NCI-H2227 (cell line): ENCODE results near the gene ACTN2.
"Not testable (repeated sequence)": the region's sequence is repeated elsewhere in the genome, so short reads cannot be mapped to it uniquely, and the experiment has no call there.

Experiments
- DNase-seq: peaks from one replicate; lab custom pipeline; 2025; ENCODE audit not compliant: unreplicated experiment; lab: John Stamatoyannopoulos, UW

Gene ACTN2

DNA sequence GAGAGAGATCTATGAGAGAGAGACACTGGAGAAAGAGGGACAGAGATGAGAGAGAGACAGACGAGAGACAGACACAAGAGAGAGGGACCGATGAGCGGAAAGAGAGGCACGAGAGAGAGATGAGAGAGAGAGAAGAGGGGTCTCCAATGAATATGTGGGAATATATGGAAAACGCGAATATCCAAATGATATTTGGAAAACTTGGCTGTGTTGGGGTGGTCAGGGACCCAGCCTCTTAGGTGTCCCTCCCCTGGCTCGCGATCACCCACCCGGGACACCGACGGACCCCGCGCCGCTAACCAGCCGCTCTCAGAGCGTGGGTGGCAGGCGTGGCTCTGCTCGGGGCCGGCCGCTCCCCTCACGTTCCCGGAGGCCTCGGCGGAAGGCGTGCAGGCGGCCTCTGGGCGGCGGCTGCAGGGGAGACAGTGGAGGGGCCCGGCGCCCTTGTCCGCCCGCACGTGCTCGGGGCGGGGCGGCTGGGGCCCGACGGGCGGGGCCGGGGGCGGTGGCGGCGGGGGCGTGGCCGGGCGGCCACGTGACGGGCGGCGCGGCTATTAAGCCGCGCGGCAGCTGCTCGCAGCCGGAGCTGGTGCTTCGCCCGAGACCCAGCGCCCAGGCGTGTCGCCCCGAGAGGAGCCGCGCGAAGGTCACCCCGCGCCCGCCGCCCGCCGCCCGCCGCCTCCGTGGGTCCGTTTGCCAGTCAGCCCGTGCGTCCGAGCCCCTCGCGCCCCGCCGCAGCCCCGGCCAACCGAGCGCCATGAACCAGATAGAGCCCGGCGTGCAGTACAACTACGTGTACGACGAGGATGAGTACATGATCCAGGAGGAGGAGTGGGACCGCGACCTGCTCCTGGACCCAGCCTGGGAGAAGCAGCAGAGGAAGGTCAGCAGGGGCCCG lies at the start of gene ACTN2:
TSS of gene ACTN2 (plus strand) at position 583 of the 898 bp plus-strand sequence. CDS start at position 758, 175 bp downstream.
- peak; percentile 84 for DNase-seq

DNA sequence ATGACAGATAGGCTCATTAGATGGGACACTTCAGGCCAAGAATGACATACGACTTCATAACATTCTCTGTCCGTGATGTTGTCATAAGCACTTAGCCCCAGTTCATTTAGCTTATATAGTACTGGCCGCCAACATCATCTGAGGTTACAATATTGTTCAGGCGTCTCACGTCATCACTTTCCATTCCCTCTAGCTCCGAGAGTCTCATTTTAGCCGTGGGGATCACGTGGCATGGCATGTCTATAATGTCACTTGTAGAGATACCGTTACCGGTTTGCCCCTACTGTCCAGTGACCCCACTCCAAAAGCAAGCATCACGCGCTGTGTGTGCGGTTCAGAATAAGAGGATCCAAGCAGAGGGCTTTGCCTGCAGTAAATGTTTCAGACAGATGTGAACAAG lies 47.4 kb upstream of the ACTN2 start:
- DNase-seq, result peak; percentile 31

DNA sequence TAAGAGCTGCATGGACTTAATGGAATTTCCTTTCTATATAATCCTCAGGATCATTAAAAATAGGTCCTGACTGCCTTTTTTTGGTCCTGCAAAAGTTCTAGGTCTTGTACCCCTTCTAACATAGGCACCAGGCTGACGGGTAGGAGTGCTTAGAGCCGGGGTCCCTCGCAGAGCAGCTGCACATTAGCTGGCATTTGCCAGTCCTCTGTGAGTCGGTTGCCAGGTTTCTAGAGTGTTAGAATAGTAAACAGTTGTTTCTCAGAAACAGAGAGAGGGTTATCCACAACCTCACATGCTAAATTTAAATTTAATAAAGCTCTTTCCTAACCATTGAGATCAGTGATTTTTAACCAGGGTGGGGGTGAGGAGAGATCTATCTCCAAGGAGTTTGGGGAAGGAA lies 46.6 kb upstream of the ACTN2 start:
- no peak for DNase-seq

DNA sequence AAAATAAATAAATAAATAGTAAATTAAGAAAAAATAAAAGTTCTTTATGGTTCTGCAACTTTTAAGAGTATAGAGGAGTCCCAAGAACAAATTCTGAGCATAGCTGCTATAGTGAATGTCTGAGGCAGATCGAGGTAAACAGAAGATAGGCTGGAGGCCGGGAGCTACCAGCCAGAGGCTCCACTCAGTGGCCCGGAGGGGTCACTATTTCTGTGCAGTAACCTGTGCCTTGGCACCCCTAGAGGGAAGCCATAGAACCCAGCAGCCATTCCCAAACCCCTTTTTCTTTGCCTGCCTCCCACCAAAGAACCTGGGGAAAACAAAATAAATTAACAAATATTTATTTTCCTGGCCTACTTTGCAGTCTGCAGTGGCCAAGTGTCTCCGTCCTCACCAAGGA lies 43.5 kb upstream of the ACTN2 start:
- DNase-seq, result no peak

DNA sequence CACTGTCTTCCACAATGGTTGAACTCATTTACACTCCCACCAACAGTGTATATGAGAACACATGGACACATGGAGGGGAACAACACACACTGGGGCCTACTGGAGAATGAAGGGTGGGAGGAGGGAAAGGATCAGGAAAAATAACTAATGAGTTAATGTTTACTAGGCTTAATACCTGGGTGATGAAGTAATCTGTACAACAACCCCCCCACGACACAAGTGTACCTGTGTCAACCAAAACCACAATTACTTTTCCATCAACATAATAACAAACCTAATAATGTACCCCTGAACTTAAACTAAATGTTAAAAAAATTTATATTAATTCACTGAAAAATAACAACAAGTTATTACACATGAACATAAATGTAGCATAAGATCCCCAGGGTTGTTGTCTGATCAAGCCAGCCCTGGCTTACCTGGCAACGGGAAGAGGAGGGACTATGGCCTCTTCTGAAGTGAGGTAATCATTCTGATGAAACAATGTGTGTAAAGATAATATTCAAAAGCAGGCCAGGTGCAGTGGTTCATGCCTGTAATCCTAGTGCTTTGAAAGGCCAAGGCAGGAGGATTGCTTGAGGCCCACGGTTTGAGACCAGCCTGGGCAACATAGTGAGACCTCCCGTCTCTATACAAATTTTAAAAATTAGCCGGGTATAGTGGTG lies 41.2 kb upstream of the ACTN2 start:
- DNase-seq, result no peak

DNA sequence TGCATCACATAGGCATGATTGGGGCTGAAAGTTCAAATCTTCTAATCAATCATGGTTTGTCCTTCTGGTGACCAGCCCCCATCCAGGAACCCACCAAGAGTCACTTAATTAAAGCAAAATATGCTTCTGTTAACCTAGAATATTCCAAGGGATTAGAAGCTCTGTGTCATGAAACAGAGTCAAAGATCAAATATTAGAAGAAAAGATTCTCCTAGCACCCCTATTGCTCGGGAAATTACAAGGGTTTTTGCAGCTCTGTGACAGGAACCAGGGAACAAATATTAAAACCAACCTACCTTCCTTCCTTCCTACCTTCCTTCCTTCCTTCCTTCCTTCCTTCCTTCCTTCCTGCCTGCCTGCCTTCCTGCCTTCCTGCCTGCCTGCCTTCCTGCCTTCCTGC lies 31.8 kb upstream of the ACTN2 start:
- no peak for DNase-seq

DNA sequence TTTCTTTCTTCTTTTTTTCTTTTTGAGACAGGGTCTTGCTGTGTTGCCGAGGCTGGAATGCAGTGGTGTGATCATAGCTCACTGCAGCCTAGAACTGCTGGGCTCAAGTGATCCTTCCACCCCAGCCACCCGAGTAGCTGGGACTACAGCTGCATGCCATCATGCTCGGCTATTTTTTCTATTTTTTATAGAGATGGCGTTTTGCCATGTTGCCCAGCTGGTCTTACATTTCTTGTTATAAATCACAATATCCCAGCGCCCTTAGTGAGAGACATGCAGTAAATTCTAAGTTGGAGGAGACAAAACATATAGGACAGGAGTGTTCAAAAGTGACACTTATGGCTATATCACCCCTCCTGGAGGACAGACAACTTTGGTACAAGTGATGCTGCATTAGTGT lies 31.3 kb upstream of the ACTN2 start:
- no peak for DNase-seq

DNA sequence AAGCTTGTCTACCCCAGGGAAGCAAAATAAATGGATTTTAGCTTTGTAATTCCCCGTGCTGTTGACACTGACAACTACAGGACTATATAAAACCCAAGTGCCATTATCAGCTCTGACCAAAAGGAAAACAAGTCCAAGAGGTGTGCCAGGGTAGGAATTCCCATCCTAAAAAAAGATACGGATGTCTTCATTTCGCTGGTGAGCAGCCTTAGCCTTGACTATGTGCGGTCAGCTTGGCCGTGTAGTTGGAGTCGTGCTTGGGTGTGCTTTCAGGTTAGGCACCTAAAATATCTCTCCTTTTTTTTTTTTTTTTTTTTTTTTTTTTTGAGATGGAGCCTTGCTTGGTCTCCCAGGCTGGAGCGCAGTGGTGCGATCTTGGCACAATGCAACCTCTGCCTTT lies 28.9 kb upstream of the ACTN2 start:
- no peak for DNase-seq

DNA sequence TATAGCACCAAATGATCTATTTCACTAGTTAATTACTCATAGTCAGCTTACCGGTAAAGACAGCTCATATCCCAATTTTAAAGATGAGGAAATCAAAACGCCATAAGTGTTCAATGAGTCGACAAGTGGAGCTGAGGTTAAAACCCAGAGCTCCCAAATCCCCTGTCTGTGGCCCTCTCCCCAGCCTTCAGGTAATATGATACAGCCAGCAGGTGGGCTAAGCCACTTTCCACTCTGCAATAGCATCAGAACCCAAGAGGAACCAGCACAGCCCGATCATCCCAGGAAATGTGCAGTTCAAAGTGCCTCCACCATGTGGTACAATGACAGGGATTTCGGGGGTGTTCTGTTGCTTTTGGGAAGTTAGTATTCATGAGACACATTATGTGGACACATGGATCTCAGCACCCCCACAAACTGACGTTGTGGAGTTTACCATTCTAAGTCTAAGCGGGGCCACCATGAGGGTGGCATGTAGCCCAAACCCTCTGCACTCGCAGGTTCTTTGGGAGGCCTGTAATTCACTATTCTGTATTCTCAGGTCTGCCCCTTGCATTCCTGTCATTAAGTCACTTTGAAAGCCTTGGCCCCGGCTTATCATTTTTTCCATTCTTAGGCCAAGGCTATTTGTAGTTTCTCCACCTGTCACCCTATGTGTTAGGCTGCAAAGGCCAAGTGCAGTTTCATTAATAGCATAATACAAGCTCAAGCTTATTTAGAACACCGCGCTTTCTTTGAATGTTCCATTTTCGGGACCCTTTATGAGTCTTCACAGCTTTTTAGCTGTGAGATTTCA lies 26.3 kb upstream of the ACTN2 start:
- DNase-seq, result no peak

DNA sequence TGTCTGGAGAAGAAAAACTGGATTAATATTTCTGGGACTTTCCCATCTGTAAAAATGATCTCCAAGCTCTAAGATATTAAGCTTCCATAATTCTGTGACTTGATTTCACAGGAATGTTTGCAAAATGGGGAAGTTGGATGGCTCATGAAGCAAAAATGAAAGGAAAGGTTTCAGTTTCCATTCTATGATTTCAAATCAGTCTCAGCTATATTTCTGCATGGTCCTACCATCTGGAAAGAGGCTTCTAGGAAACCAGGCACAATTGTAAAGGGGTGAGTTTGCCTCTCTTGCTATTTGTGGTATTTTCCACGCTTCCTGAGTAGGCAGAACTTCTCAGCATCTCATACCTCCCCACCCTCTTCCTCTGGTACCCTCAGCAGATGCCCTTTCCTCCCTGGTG lies 22.4 kb upstream of the ACTN2 start:
- DNase-seq, result no peak

DNA sequence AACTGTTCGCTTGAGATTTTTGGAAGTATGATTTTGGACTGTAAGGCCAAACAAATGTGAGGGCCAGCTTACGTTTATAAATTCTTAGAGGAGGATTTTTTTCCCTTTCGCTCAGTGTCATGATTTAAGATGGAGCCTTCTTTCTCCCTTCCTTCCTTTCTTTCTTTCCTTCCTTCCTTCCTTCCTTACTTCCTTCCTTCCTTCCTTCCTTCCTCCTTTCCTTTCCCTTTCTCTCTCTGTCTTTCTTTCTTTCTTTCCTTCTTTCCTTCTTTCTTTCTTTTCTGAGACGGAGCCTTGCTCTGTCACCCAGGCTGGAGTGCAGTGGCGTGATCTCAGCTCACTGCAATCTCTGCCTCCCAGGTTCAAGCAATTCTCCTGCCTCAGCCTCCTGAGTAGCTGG lies 17.4 kb upstream of the ACTN2 start:
- not testable (repeated sequence) for DNase-seq

DNA sequence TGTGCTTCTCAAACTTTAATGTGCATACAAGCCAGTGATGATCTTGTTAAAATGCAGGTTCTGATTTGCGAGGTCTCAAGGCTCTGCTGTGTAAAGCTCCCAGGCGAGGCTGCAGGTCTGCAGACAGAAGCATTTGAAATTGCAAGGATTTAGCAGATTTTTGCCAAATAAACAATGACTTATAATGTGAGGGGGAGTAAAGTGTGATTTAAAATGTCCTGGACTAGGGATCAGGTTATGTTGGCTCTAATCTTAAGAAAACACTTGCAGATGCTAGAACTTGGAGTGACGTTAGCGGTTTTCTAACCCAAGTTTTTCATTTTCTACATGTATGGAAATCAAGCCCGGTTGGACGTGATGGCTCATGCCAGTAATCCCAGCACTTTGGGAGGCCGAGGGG lies 16.2 kb upstream of the ACTN2 start:
- DNase-seq, result no peak

DNA sequence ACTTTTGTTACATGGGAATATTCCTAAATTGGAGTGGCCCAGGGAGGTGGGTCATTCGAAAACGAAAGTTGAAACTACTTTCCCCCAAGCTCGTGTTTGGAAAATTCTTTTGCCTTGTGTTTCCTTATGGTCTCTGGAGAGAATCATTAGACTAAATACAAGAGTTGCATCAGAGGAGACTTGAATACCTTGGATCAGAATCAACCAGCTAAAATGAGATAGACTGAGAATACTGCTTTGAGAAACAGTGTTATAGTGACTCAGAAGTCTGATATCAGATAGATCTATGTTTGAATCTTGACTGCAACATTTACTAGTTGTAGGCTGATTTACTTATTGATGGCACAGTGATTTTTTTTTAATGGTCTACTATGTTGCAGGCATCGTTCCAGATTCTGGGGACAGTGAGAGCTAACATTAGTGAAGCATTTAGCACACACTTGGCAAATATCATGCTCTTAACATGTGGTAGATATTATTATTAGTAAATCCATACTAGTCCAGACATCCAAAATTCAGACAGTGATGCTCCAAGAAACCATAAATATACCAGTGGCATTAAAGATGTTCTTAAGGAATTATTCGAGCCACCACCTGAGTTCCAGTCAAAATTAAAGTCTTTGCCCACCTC lies 12.9 kb upstream of the ACTN2 start:
- no peak for DNase-seq

DNA sequence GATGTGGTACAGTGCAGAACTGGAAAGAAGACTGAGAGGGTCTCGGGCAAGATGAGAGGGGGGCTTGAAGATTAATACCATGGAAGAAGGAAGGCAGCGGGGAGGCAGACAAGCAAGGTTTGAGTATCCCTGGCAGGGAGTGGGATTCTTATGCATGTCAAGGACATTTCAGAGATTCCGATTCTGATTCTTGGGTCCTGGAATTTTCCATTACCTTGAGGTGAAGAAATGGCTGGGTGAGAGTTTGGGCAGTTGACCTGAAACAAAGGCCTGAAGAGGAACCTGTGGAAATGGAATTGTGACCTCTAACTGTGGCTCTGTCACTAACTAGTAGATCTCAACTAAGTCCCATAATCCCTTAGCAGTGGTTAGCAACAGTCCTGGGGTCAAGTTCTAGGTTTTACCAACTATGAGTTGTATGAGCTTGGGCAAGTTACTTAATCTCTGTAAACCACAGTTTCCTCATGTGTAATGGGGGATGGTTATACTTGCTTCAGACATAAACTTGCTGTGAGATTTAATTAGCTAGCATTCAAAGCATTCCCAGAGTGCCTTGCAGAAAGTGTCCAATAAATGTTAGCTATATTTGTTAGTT lies 8.6 kb upstream of the ACTN2 start:
- DNase-seq, result no peak

DNA sequence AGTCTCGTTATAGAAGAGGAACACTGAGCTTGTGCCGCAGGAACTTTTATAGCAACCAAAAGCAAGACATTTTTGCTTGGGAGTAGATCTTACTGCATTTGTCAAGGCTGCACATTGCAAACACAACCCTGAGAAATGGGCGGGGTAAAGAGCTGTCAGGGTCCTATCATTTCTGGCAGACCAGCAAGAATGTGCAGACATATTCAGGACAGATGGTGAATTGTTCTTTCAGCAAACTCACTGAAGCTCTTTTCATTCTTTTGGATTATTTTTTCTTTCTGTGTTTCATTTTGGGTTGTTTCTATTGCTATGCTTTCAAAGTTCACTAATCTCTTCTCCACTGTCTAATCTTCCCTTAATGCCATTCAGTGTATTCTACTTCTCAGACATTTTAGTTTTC lies 5.1 kb upstream of the ACTN2 start:
- DNase-seq, result no peak

DNA sequence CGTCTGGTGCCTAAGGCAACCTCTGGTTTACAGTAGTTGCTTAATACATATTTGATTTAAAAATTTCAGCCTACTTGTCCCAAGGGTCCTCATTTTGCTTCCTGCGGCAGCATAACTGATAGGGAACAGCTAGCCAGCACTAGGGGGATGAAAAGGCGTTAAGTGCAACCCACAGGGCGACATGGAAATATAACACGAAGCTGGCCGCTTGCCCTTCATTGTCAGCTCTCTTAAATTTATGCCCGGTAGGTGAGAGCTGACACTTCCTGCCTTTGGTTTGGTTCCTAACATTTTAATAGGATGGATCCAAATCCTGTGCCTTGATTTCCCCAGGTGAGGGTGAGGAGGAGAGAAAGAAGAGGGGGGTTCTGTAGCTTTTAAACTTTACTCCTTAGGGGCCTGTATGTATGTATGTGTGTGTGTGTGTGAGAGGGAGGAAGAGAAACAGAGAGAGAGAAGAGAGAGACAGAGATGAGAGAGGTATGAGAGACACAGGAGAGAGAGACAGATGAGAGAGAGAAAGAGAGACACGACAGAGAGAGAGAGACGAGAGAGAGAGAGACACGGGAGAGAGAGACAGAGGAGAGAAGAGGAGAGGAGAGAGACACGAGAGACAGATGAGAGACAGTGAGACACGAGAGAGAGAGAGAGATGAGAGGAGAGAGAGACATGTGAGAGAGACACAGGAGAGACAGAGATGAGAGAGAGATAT lies 938 bp upstream of the ACTN2 start:
- no peak for DNase-seq

DNA sequence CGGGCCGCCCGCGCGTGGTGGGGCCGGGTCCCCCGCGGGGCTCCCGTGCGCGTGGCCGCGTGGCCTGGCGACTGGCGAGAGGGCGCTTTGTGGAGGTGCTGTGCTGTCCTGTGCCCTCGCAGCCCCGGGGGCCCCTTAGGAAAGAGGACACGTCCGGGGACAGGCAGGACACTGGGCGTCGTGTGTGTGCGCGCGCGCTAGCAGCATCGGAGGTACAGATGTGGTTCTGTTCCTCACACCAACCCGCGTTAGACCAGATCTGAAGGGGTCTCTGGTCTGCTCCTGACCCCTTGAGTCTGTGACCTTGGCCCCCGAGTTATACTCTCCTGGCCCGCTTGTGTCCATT lies 489 bp downstream of the ACTN2 start:
- DNase-seq, result no peak

DNA sequence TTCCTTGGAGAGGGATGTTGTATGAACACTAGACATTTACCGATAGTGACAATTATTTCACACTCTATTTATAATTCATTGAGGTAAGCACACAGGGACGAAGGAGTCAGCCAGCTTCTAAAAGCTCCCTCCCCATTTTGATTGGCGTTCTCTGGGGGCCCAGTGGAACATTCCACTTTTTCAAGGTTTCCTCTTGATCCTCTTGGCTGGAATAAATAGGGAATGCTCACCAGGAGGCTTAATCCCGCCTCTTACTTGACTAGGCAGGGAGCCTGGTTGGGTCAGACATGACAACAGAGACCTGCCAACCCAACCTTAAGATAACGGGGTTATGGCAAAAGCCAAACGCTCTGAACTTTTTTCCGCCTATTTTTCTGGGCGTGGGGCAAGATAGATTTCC lies 974 bp downstream of the ACTN2 start:
- peak; percentile 11 for DNase-seq

DNA sequence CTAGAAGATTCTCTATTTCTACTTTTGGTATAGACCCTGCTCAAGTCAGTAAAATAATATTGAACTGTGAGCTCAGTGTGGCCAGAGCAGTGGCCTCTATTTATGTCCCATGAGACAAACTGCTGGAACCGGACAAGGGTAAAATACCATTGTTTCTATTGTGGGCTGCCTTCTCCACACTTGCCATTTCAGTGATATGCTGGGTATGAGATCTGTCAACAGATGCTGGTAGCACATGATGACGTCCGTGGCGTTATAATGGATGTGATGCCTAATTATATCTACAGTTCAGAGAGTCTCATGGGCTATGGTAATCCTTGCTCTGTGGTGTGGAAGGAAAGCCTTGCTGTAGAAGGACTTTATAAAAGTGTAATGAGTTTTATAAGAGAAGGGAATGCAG lies 2.4 kb downstream of the ACTN2 start:
- no peak for DNase-seq
